Glomerular visceral epithelial cell (primary cell): ENCODE results near the gene MEGF6.

Source experiments
- DNase-seq: peaks from one replicate; pipeline ENCODE4 v3.0.0-alpha.2; 2016; ENCODE audit errors: extremely low spot score

The MEGF6 gene

GRCh38 chr1:3644273-3644672, 33.0 kb upstream of the MEGF6 start:
- DNase-seq = no peak

- DNase-seq = no peak
Measured at GRCh38 chr1:3642919-3643675, 31.8 kb upstream of the MEGF6 start.

- DNase-seq = no peak
Measured at GRCh38 chr1:3641816-3642215, 30.5 kb upstream of the MEGF6 start.

GRCh38 chr1:3641046-3641760, 29.9 kb upstream of the MEGF6 start:
- no peak for DNase-seq

GRCh38 chr1:3640121-3640837, 29.0 kb upstream of the MEGF6 start:
- DNase-seq = no peak

GRCh38 chr1:3639397-3639911, 28.1 kb upstream of the MEGF6 start:
- no peak for DNase-seq

- DNase-seq = no peak
Measured at GRCh38 chr1:3638676-3639075, 27.4 kb upstream of the MEGF6 start.

- DNase-seq = no peak
Measured at GRCh38 chr1:3638027-3638426, 26.7 kb upstream of the MEGF6 start.

- DNase-seq = no peak
Measured at GRCh38 chr1:3636531-3636930, 25.2 kb upstream of the MEGF6 start.

- DNase-seq = no peak
Measured at GRCh38 chr1:3636080-3636479, 24.8 kb upstream of the MEGF6 start.

GRCh38 chr1:3634059-3634800, 22.9 kb upstream of the MEGF6 start:
- no peak for DNase-seq

GRCh38 chr1:3633344-3634058, 22.2 kb upstream of the MEGF6 start:
- DNase-seq = no peak

- no peak for DNase-seq
Measured at GRCh38 chr1:3632716-3633343, 21.5 kb upstream of the MEGF6 start.

GRCh38 chr1:3632298-3632697, 21.0 kb upstream of the MEGF6 start:
- DNase-seq = no peak

- no peak for DNase-seq
Measured at GRCh38 chr1:3631320-3632260, 20.3 kb upstream of the MEGF6 start.

GRCh38 chr1:3630914-3631313, 19.6 kb upstream of the MEGF6 start:
- no peak for DNase-seq

GRCh38 chr1:3630161-3630611, 18.9 kb upstream of the MEGF6 start:
- no peak for DNase-seq

- DNase-seq = no peak
Measured at GRCh38 chr1:3629561-3630160, 18.4 kb upstream of the MEGF6 start.

GRCh38 chr1:3628445-3628844, 17.1 kb upstream of the MEGF6 start:
- DNase-seq = no peak
